CD4-positive, alpha-beta T cell (primary cell): ENCODE data around the gene RPS15A. TPM values are rescaled to one million over a fixed set of nuclear protein-coding genes. Genes with fewer than 3 reads are reported as not detected.

Experiments
- ATAC-seq: fragments of 200-7000 bp; cut with Tn5 transposase; one replicate; pipeline ENCODE4 v1.10.0; 2022; ENCODE audit warnings: mild to moderate bottlenecking; ENCODE audit not compliant: poor library complexity
- CTCF ChIA-PET: fragments of 350-600 bp; sonication (Branson Sonifier 250); formaldehyde crosslinking; loops from one replicate; lab custom pipeline; 2021; ENCODE audit warnings: antibody characterized with exemption, inconsistent platforms; lab: Charles Lee
- POLR2A ChIA-PET: fragments of 350-600 bp; sonication (Branson Sonifier 250); formaldehyde crosslinking; loops from one replicate; lab custom pipeline; 2021; ENCODE audit warnings: antibody characterized with exemption, inconsistent platforms; lab: Charles Lee
- DNase-seq, 14 experiments: peaks; one replicate each; pipeline ENCODE4 v3.0.0-alpha.2; 2013 to 2020; ENCODE audit warnings: mixed read lengths in 2 of 14
- H3K27ac ChIP-seq, 2 donors: one replicate each; pipeline versions ENCODE4 v1.5.1 to v1.7.0; 2013; ENCODE audit warnings: low read length in 2 of 2, low read depth in 1 of 2, mild to moderate bottlenecking in 1 of 2
- H3K27me3 ChIP-seq, 2 experiments: 1 replicate in 1 of 2; 2 replicates in 1 of 2; pipeline versions ENCODE4 v1.6.1 to v1.7.0; 2013; ENCODE audit warnings: low read length in 2 of 2, control low read depth in 1 of 2, mild to moderate bottlenecking in 1 of 2, moderate library complexity in 1 of 2; ENCODE audit not compliant: insufficient read depth in 2 of 2, control insufficient read depth in 1 of 2
- H3K36me3 ChIP-seq: one replicate; pipeline ENCODE4 v1.6.1; 2013; ENCODE audit warnings: low read length, control low read depth; ENCODE audit not compliant: insufficient read depth
- H3K4me1 ChIP-seq: one replicate; pipeline ENCODE4 v1.6.1; 2013; ENCODE audit warnings: low read length, control low read depth; ENCODE audit not compliant: insufficient read depth
- H3K4me3 ChIP-seq: one replicate; pipeline ENCODE4 v1.5.1; 2013; ENCODE audit warnings: mild to moderate bottlenecking, low read length, moderate library complexity
- H3K9me3 ChIP-seq, 2 experiments: 1 replicate in 1 of 2; 2 replicates in 1 of 2; pipeline versions ENCODE4 v1.6.1 to v1.7.0; 2013; ENCODE audit warnings: low read length in 2 of 2, mild to moderate bottlenecking in 2 of 2, control low read depth in 1 of 2, moderate library complexity in 1 of 2; ENCODE audit not compliant: control insufficient read depth in 1 of 2, insufficient read depth in 1 of 2
- H3K27ac Mint-ChIP-seq: one replicate; pipeline ENCODE4 v1.8.0; 2020; ENCODE audit warnings: mixed read lengths
- H3K27me3 Mint-ChIP-seq: one replicate; pipeline ENCODE4 v1.8.0; 2021; ENCODE audit warnings: mixed read lengths
- H3K36me3 Mint-ChIP-seq: one replicate; pipeline ENCODE4 v1.8.0; 2021; ENCODE audit warnings: low read depth, mixed read lengths
- H3K4me1 Mint-ChIP-seq: one replicate; pipeline ENCODE4 v1.8.0; 2021; ENCODE audit warnings: low read depth, mixed read lengths
- H3K4me3 Mint-ChIP-seq: one replicate; pipeline ENCODE4 v1.8.0; 2020; ENCODE audit warnings: mild to moderate bottlenecking, mixed read lengths
- H3K9me3 Mint-ChIP-seq: one replicate; pipeline ENCODE4 v1.8.0; 2020; ENCODE audit warnings: mixed read lengths
- CTCF ChIP-seq: fragments of 200-600 bp; IDR thresholded peaks from one replicate; pipeline ENCODE4 v1.8.0; 2022; ENCODE audit warnings: antibody characterized with exemption, mild to moderate bottlenecking
- intact Hi-C, 2 experiments: fragments of 100-400 bp; cut with DNase I in 1 of 2; cut with micrococcal nuclease in 1 of 2; formaldehyde crosslinking; loops; one replicate each; pipeline versions ENCODE4 v1.15.1 to v1.9.0; 2023 to 2025; cut with DNase I, micrococcal nuclease
- total RNA-seq, 174 experiments: library from RNA in 2 of 174; stranded (reverse) in 2 of 174; gene quantifications; one replicate each; pipeline ENCODE4 v1.2.3 and lab custom pipeline; 2021 to 2026

Gene RPS15A
- total RNA-seq, 2 experiments from 2014 or later, result 3,821 to 3,943 TPM

- Histone ChIP-seq H3K27me3 (no peaks in the 10 kb centered on the region), H3K9me3 (no peaks in the 10 kb centered on the region), H3K27ac (no peak overlapping the region), H3K4me1 (no peaks in the 10 kb centered on the region), H3K36me3 (peaks cover 97% of the 10 kb centered on the region), H3K4me3 (no peak overlapping the region)
- no peak for ATAC-seq
- intact Hi-C loops, result no loop called here
- DNase-seq, result no peak
- H3K36me3 Mint-ChIP-seq, result peaks cover 94% of the 10 kb centered on the region
- no peaks in the 10 kb centered on the region for H3K4me1 Mint-ChIP-seq
- no peaks in the 10 kb centered on the region for H3K27me3 Mint-ChIP-seq
- H3K27ac Mint-ChIP-seq, result no peak overlapping the region
- no peaks in the 10 kb centered on the region for H3K9me3 Mint-ChIP-seq
- no peak overlapping the region for H3K4me3 Mint-ChIP-seq
- TF ChIP-seq CTCF, result no peak
- ChIA-PET CTCF (interaction anchor here (0.6 to 0.9 kb wide), 2 partner anchors 35 to 71 kb away, joined by 3 to 4 read pairs; partner anchors contain the start of gene ARL6IP1), POLR2A (no interaction called here)
Measured at GRCh38 chr16:18836702-18837101, 46.6 kb upstream of the RPS15A start.

GRCh38 chr16:18834864-18835263 is 44.7 kb upstream of the RPS15A start:
- TF ChIP-seq CTCF, result no peak
- POLR2A ChIA-PET, result no interaction called here
- Histone ChIP-seq H3K36me3 (peaks cover 90% of the 10 kb centered on the region), H3K27ac (no peak overlapping the region), H3K9me3 (no peaks in the 10 kb centered on the region), H3K27me3 (no peaks in the 10 kb centered on the region), H3K4me3 (no peak overlapping the region), H3K4me1 (no peaks in the 10 kb centered on the region)
- Mint-ChIP-seq H3K27me3 (no peaks in the 10 kb centered on the region), H3K4me1 (no peaks in the 10 kb centered on the region), H3K9me3 (no peaks in the 10 kb centered on the region), H3K36me3 (peaks cover 92% of the 10 kb centered on the region), H3K27ac (peak overlapping the region; percentile 27), H3K4me3 (no peak overlapping the region)
- ATAC-seq, result no peak
- CTCF ChIA-PET, result no interaction called here
- DNase-seq, result no peak
- intact Hi-C loops, result no loop called here

DNA sequence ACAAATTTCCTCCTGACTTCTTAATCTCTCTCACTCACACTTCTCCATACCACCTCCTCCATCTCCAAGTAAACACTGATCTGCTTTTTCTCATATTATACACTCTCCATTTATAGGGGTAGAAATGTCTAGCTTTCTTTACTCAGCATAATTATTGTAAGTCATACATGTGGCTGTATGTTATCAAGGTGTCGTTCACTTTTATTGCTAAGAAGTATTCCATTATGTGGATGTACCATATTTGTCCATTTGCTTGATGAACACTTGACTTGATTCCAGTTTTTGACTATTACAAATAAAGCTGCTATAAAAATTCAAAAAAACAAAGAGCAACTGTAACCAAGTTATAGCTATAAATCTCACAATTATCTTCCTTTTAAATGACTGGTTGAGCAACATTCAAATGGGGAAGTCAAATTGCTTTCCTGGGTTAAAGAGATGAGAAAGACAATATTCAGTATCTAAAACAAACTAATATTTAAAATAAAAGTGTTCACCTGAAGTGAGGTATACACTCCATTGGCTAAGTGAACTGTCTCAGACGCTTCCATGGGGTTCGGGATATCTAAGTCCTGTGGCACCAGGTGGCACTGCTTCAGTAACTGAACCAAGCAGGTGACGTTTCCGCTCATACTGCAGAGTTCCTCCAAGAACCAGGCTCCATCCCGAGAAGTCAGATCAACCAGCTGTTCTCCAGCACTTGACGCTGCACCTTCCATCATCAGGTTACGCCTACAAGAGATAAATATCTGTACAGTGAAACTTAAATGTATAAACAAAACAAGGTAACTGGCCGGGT is 43.8 kb upstream of the RPS15A start:
- Mint-ChIP-seq H3K36me3 (peaks cover 92% of the 10 kb centered on the region), H3K9me3 (no peaks in the 10 kb centered on the region), H3K4me1 (no peaks in the 10 kb centered on the region), H3K27ac (peak overlapping the region; percentile 28), H3K4me3 (no peak overlapping the region), H3K27me3 (no peaks in the 10 kb centered on the region)
- H3K4me1 ChIP-seq, result no peaks in the 10 kb centered on the region
- H3K27me3 ChIP-seq, result no peaks in the 10 kb centered on the region
- no peak for TF ChIP-seq CTCF
- H3K9me3 ChIP-seq, result no peaks in the 10 kb centered on the region
- intact Hi-C loops, result no loop called here
- H3K27ac ChIP-seq, result no peak overlapping the region
- peaks cover 90% of the 10 kb centered on the region for H3K36me3 ChIP-seq
- H3K4me3 ChIP-seq, result no peak overlapping the region
- CTCF ChIA-PET, result interaction anchor here (2.0 kb wide), 1 partner anchor 14 kb away, joined by 6 read pairs; no protein-coding TSS in a partner anchor
- ATAC-seq (no peak), DNase-seq (no peak)
- POLR2A ChIA-PET, result interaction anchor here (0.7 kb wide), 1 partner anchor 1167 kb away, joined by 3 read pairs; no protein-coding TSS in a partner anchor
